Chondrocyte (in vitro differentiated cells): ENCODE data around the gene SAMD11. TPM values are rescaled to one million over a fixed set of nuclear protein-coding genes. Genes with fewer than 3 reads are reported as not detected.
A peak's percentile ranks its signal among the peaks of the same experiment; 100 is the strongest.

Experiments
- DNase-seq: peaks from one replicate; pipeline ENCODE4 v3.0.0; 2021; ENCODE audit warnings: mixed read lengths, low spot score
- H3K27ac Mint-ChIP-seq: one replicate; pipeline ENCODE4 v1.8.0; 2021; ENCODE audit warnings: mild to moderate bottlenecking, moderate library complexity, mixed read lengths; ENCODE audit not compliant: unreplicated experiment
- H3K27me3 Mint-ChIP-seq: 2 replicates; pipeline ENCODE4 v1.8.0; 2021; ENCODE audit warnings: low read depth, mixed read lengths
- H3K36me3 Mint-ChIP-seq: 2 replicates; pipeline ENCODE4 v1.8.0; 2021; ENCODE audit warnings: low read depth, mixed read lengths
- H3K4me1 Mint-ChIP-seq: 2 replicates; pipeline ENCODE4 v1.8.0; 2021; ENCODE audit warnings: low read depth, mild to moderate bottlenecking, mixed read lengths
- H3K4me3 Mint-ChIP-seq: one replicate; pipeline ENCODE4 v1.8.0; 2021; ENCODE audit warnings: mild to moderate bottlenecking, moderate library complexity, mixed read lengths; ENCODE audit not compliant: unreplicated experiment
- H3K9me3 Mint-ChIP-seq: 2 replicates; pipeline ENCODE4 v1.8.0; 2021; ENCODE audit warnings: low read depth, mixed read lengths
- CTCF ChIP-seq: fragments of 200-600 bp; sonication (generic); IDR thresholded peaks from 2 replicates; pipeline ENCODE4 v1.5.0; 2021; ENCODE audit warnings: antibody characterized with exemption, mild to moderate bottlenecking, moderate library complexity
- total RNA-seq: library from RNA; stranded (reverse); gene quantifications from 3 replicates; pipeline ENCODE4 v1.2.1, GENCODE V29; 2021

SAMD11 gene
- total RNA-seq, 1 donor from 2014 or later = 3.4 TPM

- Mint-ChIP-seq H3K4me1 (peaks cover 5% of the 10 kb centered on the region), H3K36me3 (no peaks in the 10 kb centered on the region), H3K27ac (no peak overlapping the region), H3K4me3 (no peak overlapping the region), H3K9me3 (no peaks in the 10 kb centered on the region), H3K27me3 (peaks cover 42% of the 10 kb centered on the region)
- TF ChIP-seq CTCF = no peak
- peak; percentile 87 for DNase-seq
These were observed 8.2 kb upstream of the SAMD11 start for GRCh38 chr1:915295-916172.

DNA sequence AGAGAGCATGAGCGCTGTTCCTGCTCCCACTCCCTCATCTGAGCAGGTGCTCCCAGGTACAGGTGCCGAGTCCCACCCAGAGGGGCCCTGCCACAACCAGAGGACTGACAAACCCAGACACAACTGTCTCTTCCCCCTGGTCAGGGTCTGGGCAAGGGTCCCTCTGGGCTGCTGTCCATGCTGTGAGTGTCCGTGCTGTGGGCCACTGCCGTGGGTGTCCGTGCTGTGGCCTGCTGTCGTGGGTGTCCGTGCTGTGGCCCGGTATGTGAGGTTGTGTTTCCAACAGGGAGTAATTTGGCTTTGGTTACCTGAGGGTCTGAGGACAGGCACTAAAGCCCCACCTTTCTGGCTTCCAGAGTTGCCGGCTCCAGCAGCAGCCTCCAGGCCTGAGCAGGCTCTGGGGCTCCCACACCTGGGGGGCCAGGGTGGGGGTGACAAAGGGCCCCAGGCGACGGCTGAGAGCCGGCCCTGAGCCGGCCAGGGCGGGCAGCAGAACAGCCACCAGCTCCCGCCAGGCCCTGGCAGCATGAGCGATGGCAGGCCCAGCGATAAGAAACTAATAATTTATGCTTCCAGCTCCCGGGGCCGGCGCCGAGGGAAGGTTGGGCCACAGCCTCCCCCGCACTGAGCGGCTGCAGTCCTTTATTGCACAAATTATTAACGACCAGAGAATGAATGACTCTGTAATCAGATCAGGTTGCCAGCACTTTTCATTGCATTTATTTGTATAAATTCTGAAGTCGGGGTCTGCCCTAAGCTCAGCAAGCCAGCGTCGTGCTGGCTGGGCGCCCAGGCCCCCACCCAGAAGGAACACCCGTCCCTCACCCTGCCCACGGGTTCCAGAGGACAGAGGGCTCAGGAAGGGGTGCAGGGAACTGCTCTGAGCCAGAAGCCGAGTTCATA, 7.3 kb upstream of the SAMD11 start:
- no peak overlapping the region for H3K27ac Mint-ChIP-seq
- H3K4me3 Mint-ChIP-seq = no peak overlapping the region
- H3K4me1 Mint-ChIP-seq = peaks cover 10% of the 10 kb centered on the region
- H3K27me3 Mint-ChIP-seq = peaks cover 40% of the 10 kb centered on the region
- TF ChIP-seq CTCF = no peak
- no peak for DNase-seq
- no peaks in the 10 kb centered on the region for H3K36me3 Mint-ChIP-seq
- H3K9me3 Mint-ChIP-seq = no peaks in the 10 kb centered on the region

DNA sequence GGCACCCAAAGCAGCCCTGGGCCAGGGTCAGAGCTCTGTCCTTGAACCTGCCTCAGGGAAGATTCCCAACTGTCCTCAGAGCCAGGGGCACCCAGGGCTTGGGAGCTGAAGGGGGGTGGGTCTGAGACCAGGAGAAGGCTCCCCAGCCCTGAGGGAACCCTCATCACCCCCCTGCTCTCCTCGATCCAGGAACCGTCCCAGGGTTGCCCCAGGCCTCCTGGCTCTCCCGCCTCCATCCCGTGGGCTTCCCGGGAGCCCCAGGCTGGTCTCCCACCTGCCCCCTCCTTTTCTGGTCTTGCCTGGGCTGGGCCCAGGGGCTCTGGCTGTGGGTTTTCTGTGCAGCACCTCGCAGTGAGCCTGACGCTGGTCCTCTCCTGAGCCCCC, 6.7 kb upstream of the SAMD11 start:
- no peak overlapping the region for H3K27ac Mint-ChIP-seq
- H3K4me3 Mint-ChIP-seq = no peak overlapping the region

DNA sequence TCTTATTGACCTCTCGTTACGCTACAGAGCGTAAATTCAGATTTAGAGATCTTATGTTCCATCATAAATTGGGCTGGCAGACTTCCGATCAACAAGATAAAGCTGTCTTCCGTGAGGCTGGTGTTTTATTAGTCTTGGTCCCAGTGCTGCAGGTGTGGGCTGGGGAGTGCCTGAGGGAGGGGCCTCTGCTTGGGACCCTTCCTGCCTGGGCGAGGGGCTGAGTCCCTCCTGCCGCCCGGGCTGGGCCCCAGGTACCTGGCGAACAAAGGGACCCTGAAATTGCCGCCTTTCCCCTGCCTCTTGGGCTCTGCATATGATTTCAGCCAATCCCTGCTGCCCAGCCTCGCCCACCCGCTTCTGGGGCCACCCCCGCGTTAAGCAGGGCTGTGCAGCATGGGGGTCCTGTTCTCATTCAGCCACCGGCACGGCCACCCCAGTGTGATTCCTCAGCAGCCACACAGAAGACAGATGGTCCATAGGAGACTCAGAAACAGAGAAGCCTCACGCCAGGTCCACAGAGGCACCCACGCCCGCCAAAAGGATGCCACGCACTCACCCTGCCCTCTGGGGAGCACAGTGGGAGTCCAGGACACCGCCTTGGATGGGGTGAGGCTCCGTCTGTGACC, 6.1 kb upstream of the SAMD11 start:
- Mint-ChIP-seq H3K27me3 (peaks cover 36% of the 10 kb centered on the region), H3K27ac (no peak overlapping the region), H3K9me3 (no peaks in the 10 kb centered on the region), H3K4me1 (peaks cover 13% of the 10 kb centered on the region), H3K36me3 (no peaks in the 10 kb centered on the region), H3K4me3 (no peak overlapping the region)
- DNase-seq = no peak
- no peak for TF ChIP-seq CTCF

More for the DNA sequence above, 6.7 kb upstream of the SAMD11 start:
- Mint-ChIP-seq H3K27me3 (peaks cover 39% of the 10 kb centered on the region), H3K4me1 (peaks cover 13% of the 10 kb centered on the region), H3K9me3 (no peaks in the 10 kb centered on the region), H3K36me3 (no peaks in the 10 kb centered on the region)
- no peak for TF ChIP-seq CTCF
- DNase-seq = no peak

- no peak overlapping the region for H3K27ac Mint-ChIP-seq
- no peak overlapping the region for H3K4me3 Mint-ChIP-seq
- H3K9me3 Mint-ChIP-seq = no peaks in the 10 kb centered on the region
- DNase-seq = peak; percentile 88
- H3K4me1 Mint-ChIP-seq = peaks cover 16% of the 10 kb centered on the region
- TF ChIP-seq CTCF = no peak
- H3K36me3 Mint-ChIP-seq = no peaks in the 10 kb centered on the region
- H3K27me3 Mint-ChIP-seq = peaks cover 33% of the 10 kb centered on the region
These were observed 5.4 kb upstream of the SAMD11 start for GRCh38 chr1:918353-918752.
